Brain microvascular endothelial cell (primary cell): Measurements from ENCODE around the gene ADAM11.
"Not testable (repeated sequence)": the region's sequence is repeated elsewhere in the genome, so short reads cannot be mapped to it uniquely, and the experiment has no call there.

Experiments used
- DNase-seq: peaks from one replicate; pipeline ENCODE4 v3.0.0-alpha.2; 2020
- H3K27ac ChIP-seq: fragments of 250-450 bp; sonication (Bioruptor Pico); 2 replicates; pipeline ENCODE4 v1.5.1; 2020; ENCODE audit warnings: mild to moderate bottlenecking, moderate library complexity
- H3K27me3 ChIP-seq: fragments of 250-450 bp; sonication (Bioruptor Pico); replicated peaks from 2 replicates; pipeline ENCODE4 v1.5.1; 2020; ENCODE audit warnings: mild to moderate bottlenecking
- H3K36me3 ChIP-seq: fragments of 250-450 bp; sonication (Bioruptor Pico); replicated peaks from 2 replicates; pipeline ENCODE4 v1.5.1; 2020; ENCODE audit warnings: mild to moderate bottlenecking
- H3K4me3 ChIP-seq: 2 replicates; pipeline ENCODE4 v1.5.1; 2011; ENCODE audit warnings: low read depth, mild to moderate bottlenecking, control low read depth, low read length, moderate library complexity
- in situ Hi-C: cut with HindIII; loops from 2 replicates; pipeline ENCODE4 v1.10.0; 2017; ENCODE audit warnings: low sequenced_read_pairs, low pct_ligation_motif_present
- TF ChIP-seq, protein P1 (sequence below): IDR thresholded peaks from 2 replicates; pipeline ENCODE4 v1.5.1; 2011; ENCODE audit warnings: low read depth, mild to moderate bottlenecking, moderate library complexity, low read length, control low read depth, inconsistent platforms; ENCODE audit errors: missing control alignments

Gene ADAM11

DNA sequence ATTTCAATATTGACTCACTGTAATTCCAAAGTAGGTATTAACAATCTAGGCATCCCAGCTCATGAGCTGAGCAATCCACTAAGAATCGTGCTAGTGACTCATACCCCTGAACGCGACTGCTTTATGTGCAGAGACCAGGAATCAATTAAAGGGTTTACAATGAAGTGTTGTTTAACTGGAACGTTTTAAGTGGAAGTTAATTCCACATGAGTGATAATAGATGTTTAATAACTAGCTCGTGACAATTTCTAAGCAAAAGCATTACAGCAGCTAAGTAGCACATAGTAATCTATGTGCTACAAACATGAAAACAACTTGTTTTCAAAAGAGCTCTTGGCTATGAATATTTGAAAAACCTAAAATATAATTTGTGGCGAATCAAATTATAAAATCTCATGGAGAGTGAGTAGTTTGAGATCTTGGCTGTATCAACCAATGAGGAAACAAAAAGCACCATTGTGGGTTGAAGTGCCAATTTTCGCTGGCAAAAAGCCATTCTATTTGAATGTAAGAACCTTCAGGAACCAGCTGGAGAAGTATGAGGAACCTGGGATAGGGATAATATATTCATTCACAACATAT, 61.9 kb downstream of the ADAM11 start:
- Histone ChIP-seq H3K27ac (peak overlapping the region; percentile 80), H3K4me3 (no peak overlapping the region)
- in situ Hi-C loops = no loop called here

DNA sequence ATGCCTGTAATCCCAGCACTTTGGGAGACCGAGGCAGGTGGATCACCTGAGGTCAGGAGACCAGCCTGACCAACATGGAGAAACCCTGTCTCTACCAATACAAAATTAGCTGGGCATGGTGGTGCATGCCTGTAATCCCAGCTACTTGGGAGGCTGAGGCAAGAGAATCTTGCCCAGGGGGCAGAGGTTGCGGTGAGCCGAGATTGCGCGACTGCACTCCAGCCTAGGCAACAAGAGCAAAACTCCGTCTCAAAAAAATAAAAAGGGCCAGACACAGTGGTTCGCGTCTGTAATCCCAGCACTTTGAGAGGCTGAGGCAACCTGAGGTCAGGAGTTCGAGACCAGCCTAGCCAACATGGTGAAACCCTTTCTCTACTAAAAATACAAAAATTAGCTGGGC, 66.4 kb downstream of the ADAM11 start:
- in situ Hi-C loops, H3K27ac ChIP-seq, H3K4me3 ChIP-seq, H3K27me3 ChIP-seq, H3K36me3 ChIP-seq, DNase-seq: not testable (repeated sequence)

More for the DNA sequence above, 61.9 kb downstream of the ADAM11 start:
- TF ChIP-seq, protein P1, sequence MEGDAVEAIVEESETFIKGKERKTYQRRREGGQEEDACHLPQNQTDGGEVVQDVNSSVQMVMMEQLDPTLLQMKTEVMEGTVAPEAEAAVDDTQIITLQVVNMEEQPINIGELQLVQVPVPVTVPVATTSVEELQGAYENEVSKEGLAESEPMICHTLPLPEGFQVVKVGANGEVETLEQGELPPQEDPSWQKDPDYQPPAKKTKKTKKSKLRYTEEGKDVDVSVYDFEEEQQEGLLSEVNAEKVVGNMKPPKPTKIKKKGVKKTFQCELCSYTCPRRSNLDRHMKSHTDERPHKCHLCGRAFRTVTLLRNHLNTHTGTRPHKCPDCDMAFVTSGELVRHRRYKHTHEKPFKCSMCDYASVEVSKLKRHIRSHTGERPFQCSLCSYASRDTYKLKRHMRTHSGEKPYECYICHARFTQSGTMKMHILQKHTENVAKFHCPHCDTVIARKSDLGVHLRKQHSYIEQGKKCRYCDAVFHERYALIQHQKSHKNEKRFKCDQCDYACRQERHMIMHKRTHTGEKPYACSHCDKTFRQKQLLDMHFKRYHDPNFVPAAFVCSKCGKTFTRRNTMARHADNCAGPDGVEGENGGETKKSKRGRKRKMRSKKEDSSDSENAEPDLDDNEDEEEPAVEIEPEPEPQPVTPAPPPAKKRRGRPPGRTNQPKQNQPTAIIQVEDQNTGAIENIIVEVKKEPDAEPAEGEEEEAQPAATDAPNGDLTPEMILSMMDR = no peak
- DNase-seq = peak; percentile 85
- Histone ChIP-seq H3K27me3 (no peaks in the 10 kb centered on the region), H3K36me3 (no peaks in the 10 kb centered on the region)

DNA sequence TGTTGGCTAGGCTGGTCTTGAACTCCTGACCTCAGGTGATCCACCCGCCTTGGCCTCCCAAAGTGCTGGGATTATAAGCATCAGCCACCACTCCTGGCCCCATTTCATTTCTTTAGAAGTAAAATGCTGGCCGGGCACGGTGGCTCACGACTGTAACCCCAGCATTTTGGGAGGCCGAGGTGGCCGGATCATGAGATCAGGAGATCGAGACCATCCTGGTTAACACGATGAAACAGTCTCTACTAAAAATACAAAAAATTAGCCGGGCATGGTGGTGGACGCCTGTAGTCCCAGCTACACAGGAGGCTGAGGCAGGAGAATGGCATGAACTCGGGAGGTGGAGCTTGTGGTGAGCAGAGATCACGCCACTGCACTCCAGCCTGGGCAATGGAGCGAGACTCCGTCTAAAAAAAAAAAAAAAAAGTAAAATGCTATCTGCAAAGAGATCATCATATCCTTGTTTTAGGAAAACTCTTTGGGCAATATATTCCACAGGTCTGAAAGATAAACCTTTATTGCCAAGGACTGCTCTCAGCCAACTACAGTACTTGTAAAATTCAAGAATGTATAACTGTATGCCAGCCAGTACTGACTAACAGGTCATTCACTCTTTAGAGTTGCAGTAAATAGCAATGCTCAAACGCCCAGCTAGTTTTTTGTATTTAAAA, 67.5 kb downstream of the ADAM11 start:
- DNase-seq = no peak
- no peaks in the 10 kb centered on the region for H3K27me3 ChIP-seq
- TF ChIP-seq, protein P1 = no peak
- H3K4me3 ChIP-seq = no peak overlapping the region
- in situ Hi-C loops = no loop called here
- peaks cover 3% of the 10 kb centered on the region for H3K36me3 ChIP-seq
- peak overlapping the region; percentile 34 for H3K27ac ChIP-seq

DNA sequence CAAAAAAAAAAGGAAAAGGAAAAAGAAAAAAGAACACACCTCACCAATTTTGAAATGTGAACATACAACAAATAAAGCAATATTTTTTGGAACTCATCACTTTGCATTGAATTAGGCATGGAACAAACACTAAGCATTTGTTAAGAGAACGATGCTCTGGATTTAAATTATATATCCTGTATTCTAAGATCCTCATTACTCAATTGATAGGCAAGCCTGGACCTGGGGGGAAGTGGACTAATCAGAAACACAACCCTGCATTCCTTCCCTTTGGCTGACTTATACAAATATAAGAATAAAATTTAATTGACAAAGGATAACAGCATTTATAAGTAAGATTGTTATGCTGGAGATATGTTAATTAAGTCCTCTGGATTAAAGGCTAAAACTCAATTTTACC, 69.1 kb downstream of the ADAM11 start:
- Histone ChIP-seq H3K27me3 (no peaks in the 10 kb centered on the region), H3K4me3 (peak overlapping the region; percentile 75), H3K27ac (no peak overlapping the region), H3K36me3 (peaks cover 3% of the 10 kb centered on the region)
- in situ Hi-C loops = no loop called here
- TF ChIP-seq, protein P1 = no peak
- DNase-seq = no peak

DNA sequence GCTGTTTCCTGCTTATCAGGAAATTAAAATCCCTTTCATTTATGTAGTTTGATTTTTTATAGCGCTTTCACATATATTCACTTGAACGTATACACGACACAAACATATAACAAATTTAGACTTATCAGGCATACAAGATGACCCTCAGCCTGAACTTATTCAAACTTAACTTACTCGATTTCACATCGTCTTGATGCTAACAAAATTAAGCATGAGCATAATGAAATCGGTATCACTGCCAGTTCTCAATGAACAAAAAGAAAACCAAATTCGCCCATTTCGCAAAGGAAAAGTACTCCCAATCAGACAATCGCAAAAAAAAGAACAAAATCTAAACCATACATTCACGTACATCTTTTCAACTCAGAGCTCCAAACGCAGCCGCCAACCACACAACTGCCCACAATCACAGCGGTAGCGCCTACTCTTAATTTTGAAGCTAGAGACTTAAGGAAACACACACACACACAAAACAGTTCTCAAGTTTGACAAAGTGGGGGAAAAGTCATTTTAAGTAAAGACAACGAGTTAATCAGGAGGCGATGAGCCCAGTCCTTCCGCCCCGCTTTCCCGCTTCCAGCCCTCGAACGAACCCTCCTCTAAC, 70.2 kb downstream of the ADAM11 start:
- in situ Hi-C loops = no loop called here
- no peaks in the 10 kb centered on the region for H3K27me3 ChIP-seq
- DNase-seq = no peak
- H3K27ac ChIP-seq = peak overlapping the region; percentile 47
- H3K4me3 ChIP-seq = peak overlapping the region; percentile 75
- TF ChIP-seq, protein P1 = no peak
- H3K36me3 ChIP-seq = peaks cover 3% of the 10 kb centered on the region

DNA sequence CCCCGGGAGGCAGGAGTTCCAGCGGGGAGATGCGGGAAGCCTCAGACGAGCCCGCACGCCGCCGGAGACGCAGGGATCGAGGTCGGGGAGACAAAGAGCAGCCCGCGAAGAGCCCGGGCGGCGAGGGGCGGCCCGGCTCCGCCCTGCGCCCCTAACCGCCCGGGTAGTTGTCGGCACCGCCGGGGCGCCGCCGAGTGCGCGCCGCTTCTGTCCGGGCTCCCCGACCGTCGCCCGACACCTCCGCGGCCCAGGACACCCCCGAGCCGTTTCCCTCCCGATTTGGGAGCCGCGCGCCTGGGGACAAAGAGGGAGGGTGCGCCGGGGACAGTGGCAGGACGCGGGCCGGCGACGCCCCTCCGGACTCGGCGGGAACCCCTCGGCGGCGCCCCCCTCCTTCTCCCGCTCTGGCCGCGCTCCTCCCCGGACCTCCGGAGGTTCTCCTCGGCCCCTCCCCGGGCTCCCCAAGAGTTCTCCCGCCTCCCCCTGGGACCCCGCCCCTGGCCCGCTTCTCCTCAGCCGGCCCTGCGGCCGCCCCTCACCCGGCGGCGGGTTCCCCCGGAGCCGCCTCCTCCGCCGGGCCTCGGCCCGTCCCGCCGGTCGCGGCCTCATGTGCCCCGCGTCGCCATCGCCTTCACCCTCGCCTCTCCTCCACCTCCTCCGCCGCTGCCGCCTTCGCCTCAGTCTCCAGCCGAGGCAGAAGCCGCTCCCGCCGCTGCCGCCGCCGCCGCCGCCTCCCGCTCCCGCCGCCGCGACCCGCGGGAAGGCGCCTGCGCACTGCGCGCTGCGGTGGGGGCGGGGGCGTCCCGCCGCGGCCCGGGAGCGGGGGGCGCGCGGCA, 71.0 kb downstream of the ADAM11 start, which contains the start of gene GJC1:
GJC1 (minus strand) TSS at position 765 of the 836 bp plus-strand sequence. CDS start 24,470 bp downstream, outside the sequence.
- DNase-seq = no peak
- Histone ChIP-seq H3K4me3 (peak within 1 kb of the TSS; percentile 75), H3K27ac (peak within 1 kb of the TSS; percentile 47), H3K36me3 (peaks cover 3% of the 10 kb centered on the region), H3K27me3 (no peaks in the 10 kb centered on the region)
- in situ Hi-C loops = no loop called here
- TF ChIP-seq, protein P1 = no peak
